Glomerular visceral epithelial cell (primary cell): Measurements from ENCODE around the gene TCTN3.
"Not testable (repeated sequence)": the region's sequence is repeated elsewhere in the genome, so short reads cannot be mapped to it uniquely, and the experiment has no call there.

ENCODE experiments used
- DNase-seq: peaks from one replicate; pipeline ENCODE4 v3.0.0-alpha.2; 2016; ENCODE audit errors: extremely low spot score

The TCTN3 gene

GRCh38 chr10:95683966-95684365 lies 9.8 kb downstream of the TCTN3 start:
- DNase-seq: no peak

- DNase-seq: no peak
Observed at GRCh38 chr10:95675403-95676116, 18.2 kb downstream of the TCTN3 start.

- no peak for DNase-seq
Observed at GRCh38 chr10:95674643-95675042, 19.1 kb downstream of the TCTN3 start.

GRCh38 chr10:95672641-95673040 lies 21.1 kb downstream of the TCTN3 start:
- DNase-seq: not testable (repeated sequence)

- no peak for DNase-seq
Observed at GRCh38 chr10:95664543-95664942, 29.2 kb downstream of the TCTN3 start.

- no peak for DNase-seq
Observed at GRCh38 chr10:95663496-95663895, 30.2 kb downstream of the TCTN3 start.

GRCh38 chr10:95661818-95662217 lies 31.9 kb downstream of the TCTN3 start:
- DNase-seq: no peak

GRCh38 chr10:95660283-95660682 lies 33.4 kb downstream of the TCTN3 start:
- peak; percentile 72 for DNase-seq

- DNase-seq: no peak
Observed at GRCh38 chr10:95657250-95657649, 36.5 kb downstream of the TCTN3 start.

- peak; percentile 92 for DNase-seq
Observed at GRCh38 chr10:95656291-95657164, 37.2 kb downstream of the TCTN3 start, which contains the start of gene ALDH18A1. Gene ALDH18A1 (minus strand): TSS chr10:95656711. CDS start chr10:95653377, 3,334 bp downstream.

- DNase-seq: peak; percentile 33
Observed at GRCh38 chr10:95655571-95656290, 38.0 kb downstream of the TCTN3 start.

GRCh38 chr10:95653895-95654294 lies 39.8 kb downstream of the TCTN3 start:
- no peak for DNase-seq

- DNase-seq: no peak
Observed at GRCh38 chr10:95651346-95652060, 42.2 kb downstream of the TCTN3 start.

GRCh38 chr10:95650232-95650631 lies 43.5 kb downstream of the TCTN3 start:
- DNase-seq: no peak

- no peak for DNase-seq
Observed at GRCh38 chr10:95648138-95648537, 45.6 kb downstream of the TCTN3 start.

- DNase-seq: no peak
Observed at GRCh38 chr10:95646160-95646559, 47.6 kb downstream of the TCTN3 start.

- DNase-seq: no peak
Observed at GRCh38 chr10:95644901-95645300, 48.8 kb downstream of the TCTN3 start.

- DNase-seq: no peak
Observed at GRCh38 chr10:95640891-95641315, 52.8 kb downstream of the TCTN3 start.

- DNase-seq: no peak
Observed at GRCh38 chr10:95637911-95638310, 55.8 kb downstream of the TCTN3 start.

GRCh38 chr10:95637140-95637539 lies 56.6 kb downstream of the TCTN3 start:
- DNase-seq: no peak

GRCh38 chr10:95635319-95635733 lies 58.4 kb downstream of the TCTN3 start:
- no peak for DNase-seq
